Measurements from ENCODE around the gene GPC6.

GPC6 gene

GRCh38 chr13:93539914-93540313, 313.3 kb downstream of the GPC6 start:
- DNase-seq (ENCODE audit: extremely low read depth, low read depth), result no peak
- no peak overlapping the region for H3K4me3 ChIP-seq (replicated peaks; ENCODE audit: low read depth, low read length)
- TF ChIP-seq CTCF (IDR thresholded peaks at IDR 0.05; ENCODE audit: low read depth, low read length, missing control alignments), result no peak

DNA sequence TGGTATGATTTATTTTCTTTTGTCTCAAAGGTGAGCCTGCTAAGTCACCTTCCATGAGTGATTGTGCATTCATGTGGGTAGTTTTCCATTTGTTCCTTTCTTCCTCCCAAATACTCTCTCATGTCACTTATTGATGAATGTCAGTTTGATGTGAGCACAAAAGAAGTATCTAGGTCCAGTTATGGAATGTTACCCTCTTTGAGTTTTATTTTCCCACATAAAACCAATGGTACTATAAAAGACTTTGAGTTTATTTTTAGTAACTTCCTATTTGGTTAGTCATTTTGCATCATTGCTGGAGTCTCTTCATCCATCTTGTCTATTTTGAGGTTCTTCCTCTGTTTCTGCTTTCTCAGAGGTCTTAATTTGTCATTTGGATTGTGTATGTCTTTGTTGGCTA, 321.3 kb downstream of the GPC6 start:
- H3K4me3 ChIP-seq (replicated peaks; ENCODE audit: low read depth, low read length), result no peak overlapping the region
- DNase-seq (ENCODE audit: extremely low read depth, low read depth), result no peak
- no peak for TF ChIP-seq CTCF (IDR thresholded peaks at IDR 0.05; ENCODE audit: low read depth, low read length, missing control alignments)

- peak; percentile 7 for DNase-seq (ENCODE audit: extremely low read depth, low read depth)
- no peak overlapping the region for H3K4me3 ChIP-seq (replicated peaks; ENCODE audit: low read depth, low read length)
- TF ChIP-seq CTCF (IDR thresholded peaks at IDR 0.05; ENCODE audit: low read depth, low read length, missing control alignments), result no peak
These were observed 322.9 kb downstream of the GPC6 start for GRCh38 chr13:93549326-93550005.

DNA sequence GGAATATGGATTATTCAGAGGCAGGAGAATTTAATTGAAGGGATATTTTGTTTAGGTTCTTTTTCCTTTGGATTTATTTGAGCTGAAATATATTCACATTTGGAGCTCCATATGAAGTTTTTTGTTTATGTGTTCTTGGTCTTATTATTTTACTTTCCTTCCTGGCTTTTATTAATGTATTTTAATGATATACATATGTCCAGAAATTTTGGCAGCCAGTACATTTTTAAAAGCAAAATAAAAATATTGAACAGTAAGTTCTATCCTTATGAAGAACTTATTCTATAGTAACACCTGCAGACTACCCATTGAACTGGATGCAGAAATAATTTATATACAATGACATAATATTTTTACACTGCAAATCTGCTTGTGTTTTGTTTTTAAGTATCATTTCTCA, 323.6 kb downstream of the GPC6 start:
- no peak overlapping the region for H3K4me3 ChIP-seq (replicated peaks; ENCODE audit: low read depth, low read length)
- no peak for TF ChIP-seq CTCF (IDR thresholded peaks at IDR 0.05; ENCODE audit: low read depth, low read length, missing control alignments)
- DNase-seq (ENCODE audit: extremely low read depth, low read depth), result no peak

GRCh38 chr13:93552596-93552995, 326.0 kb downstream of the GPC6 start:
- no peak for TF ChIP-seq CTCF (IDR thresholded peaks at IDR 0.05; ENCODE audit: low read depth, low read length, missing control alignments)
- H3K4me3 ChIP-seq (replicated peaks; ENCODE audit: low read depth, low read length), result no peak overlapping the region
- DNase-seq (ENCODE audit: extremely low read depth, low read depth), result no peak

DNA sequence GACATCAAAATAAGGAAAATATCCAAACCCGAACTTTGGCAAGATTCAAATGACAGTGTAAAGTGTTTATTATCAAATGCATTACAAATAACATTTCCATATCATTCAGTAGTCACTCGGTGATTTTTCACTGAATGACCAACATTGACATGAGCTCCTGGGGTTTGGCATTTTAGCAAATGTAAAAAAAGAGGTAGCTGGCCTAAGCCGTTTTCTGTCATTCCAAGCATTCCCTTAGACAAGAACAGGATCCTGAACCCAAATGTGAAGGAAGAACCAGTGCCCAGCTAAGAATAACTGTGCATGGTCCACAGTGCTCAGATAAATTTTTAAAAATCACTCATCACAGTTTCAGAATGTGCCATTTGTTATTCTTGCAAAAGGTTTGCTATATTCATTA, 327.9 kb downstream of the GPC6 start:
- no peak for TF ChIP-seq CTCF (IDR thresholded peaks at IDR 0.05; ENCODE audit: low read depth, low read length, missing control alignments)
- H3K4me3 ChIP-seq (replicated peaks; ENCODE audit: low read depth, low read length), result no peak overlapping the region
- DNase-seq (ENCODE audit: extremely low read depth, low read depth), result no peak

- TF ChIP-seq CTCF (IDR thresholded peaks at IDR 0.05; ENCODE audit: low read depth, low read length, missing control alignments), result no peak
- no peak for DNase-seq (ENCODE audit: extremely low read depth, low read depth)
These were observed 332.0 kb downstream of the GPC6 start for GRCh38 chr13:93558637-93559036.

More at GRCh38 chr13:93558637-93559036, 332.0 kb downstream of the GPC6 start:
- no peak overlapping the region for H3K4me3 ChIP-seq (replicated peaks; ENCODE audit: low read depth, low read length)
